GM10847 (cell line): ENCODE data around the gene CDH1.
A peak's percentile ranks its signal among the peaks of the same experiment; 100 is the strongest.

Source experiments
- POLR2A ChIP-seq: IDR thresholded peaks from 2 replicates; pipeline ENCODE4 v1.6.1; 2011; ENCODE audit not compliant: insufficient read length; ENCODE audit errors: extremely low read depth

Gene CDH1

GRCh38 chr16:68843482-68844210, 106.6 kb downstream of the CDH1 start, which contains the start of gene TANGO6:
TSS of gene TANGO6 (plus strand) at chr16:68843531. CDS start at chr16:68843618, 87 bp downstream.
- TF ChIP-seq POLR2A, result peak; percentile 83

DNA sequence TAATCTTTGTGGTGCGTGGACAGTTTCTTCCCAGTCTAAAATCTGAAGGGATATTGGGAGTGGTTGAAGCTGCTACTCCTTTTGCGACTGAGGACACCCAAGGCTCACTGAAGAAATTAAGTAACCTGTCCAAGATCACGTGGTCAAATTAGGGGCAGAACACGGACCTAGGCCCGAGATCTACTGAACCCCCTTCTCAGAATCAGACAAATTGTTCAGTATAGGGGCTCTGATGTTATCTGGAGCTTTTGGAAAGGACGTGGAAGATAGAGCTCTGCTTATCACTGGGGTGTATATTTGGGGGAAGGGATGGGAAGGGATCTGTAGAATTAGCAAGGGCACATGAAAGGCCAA, 107.1 kb downstream of the CDH1 start:
- TF ChIP-seq POLR2A, result no peak

DNA sequence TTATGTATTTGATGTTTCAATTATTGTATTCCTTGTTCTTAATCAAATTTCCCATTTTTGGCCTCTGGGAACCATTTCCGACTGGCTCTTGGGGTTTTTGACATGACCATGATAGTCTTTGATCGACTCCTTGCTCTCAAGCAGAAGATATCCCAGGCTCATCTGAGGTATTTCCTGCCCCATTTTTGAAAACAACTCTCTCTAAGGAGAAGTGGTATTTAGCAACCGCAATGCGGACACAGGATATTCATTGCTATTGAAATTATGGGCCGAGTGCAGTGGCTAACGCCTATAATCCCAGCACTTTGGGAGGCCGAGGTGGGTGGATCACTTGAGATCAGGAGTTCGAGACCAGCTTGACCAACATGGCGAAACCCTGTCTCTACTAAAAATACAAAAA, 111.7 kb downstream of the CDH1 start:
- TF ChIP-seq POLR2A, result no peak

- no peak for TF ChIP-seq POLR2A
Measured at GRCh38 chr16:68850481-68850880, 113.4 kb downstream of the CDH1 start.

GRCh38 chr16:68851601-68852000, 114.5 kb downstream of the CDH1 start:
- no peak for TF ChIP-seq POLR2A

GRCh38 chr16:68857479-68857878, 120.4 kb downstream of the CDH1 start:
- no peak for TF ChIP-seq POLR2A

GRCh38 chr16:68859828-68860227, 122.7 kb downstream of the CDH1 start:
- no peak for TF ChIP-seq POLR2A

GRCh38 chr16:68860978-68861892, 124.1 kb downstream of the CDH1 start:
- TF ChIP-seq POLR2A, result no peak

GRCh38 chr16:68866933-68867332, 129.8 kb downstream of the CDH1 start:
- TF ChIP-seq POLR2A, result no peak

GRCh38 chr16:68869492-68870088, 132.5 kb downstream of the CDH1 start:
- no peak for TF ChIP-seq POLR2A

- TF ChIP-seq POLR2A, result no peak
Measured at GRCh38 chr16:68873635-68874471, 136.8 kb downstream of the CDH1 start.

DNA sequence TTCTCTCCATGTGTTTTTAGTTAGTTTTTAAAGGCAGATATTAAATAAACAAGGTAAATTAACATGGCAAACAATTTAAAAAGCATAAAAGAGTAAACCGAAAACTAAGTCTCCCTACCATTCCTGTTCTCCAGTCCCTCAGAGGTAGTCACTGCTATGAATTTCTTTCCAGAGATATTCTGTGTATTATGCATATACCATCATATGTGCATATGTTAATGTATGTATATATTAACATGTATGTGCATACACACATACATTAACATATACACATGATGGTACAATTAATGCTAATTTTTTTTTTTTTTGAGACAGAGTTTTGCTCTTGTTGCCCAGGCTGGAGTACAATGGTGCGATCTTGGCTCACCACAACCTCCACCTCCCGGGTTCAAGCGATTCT, 138.8 kb downstream of the CDH1 start:
- TF ChIP-seq POLR2A, result no peak

- TF ChIP-seq POLR2A, result no peak
Measured at GRCh38 chr16:68883685-68884084, 146.6 kb downstream of the CDH1 start.

DNA sequence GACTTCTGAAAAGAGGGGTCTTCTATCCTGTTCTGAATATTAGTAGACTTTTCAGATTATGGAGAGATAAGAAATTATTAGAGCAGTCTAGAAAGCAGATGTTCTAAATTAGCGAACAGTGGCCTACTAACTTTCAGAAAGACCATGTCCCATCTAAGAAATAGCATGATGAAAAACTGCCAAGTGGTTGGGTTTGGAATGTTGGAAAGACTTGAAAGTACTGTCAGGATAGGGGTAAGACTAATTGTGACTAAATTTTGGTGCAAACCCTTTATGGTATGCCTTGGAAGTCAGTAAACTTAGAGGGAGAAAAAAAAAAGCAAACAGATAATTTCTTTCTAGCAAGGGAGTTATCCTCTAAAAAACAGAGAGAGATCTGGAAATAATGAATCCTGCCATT, 147.3 kb downstream of the CDH1 start:
- TF ChIP-seq POLR2A, result no peak
